C4-2B (cell line): ENCODE data around the gene AGAP1.

Source experiments
- CTCF ChIP-seq: fragments of 450-650 bp; conservative IDR thresholded peaks from 2 replicates; pipeline ENCODE4 v1.5.1; 2017; ENCODE audit warnings: mild to moderate bottlenecking
- ZFX ChIP-seq: fragments of 450-650 bp; IDR thresholded peaks from 2 replicates; pipeline ENCODE4 v1.6.1; 2017

DNA sequence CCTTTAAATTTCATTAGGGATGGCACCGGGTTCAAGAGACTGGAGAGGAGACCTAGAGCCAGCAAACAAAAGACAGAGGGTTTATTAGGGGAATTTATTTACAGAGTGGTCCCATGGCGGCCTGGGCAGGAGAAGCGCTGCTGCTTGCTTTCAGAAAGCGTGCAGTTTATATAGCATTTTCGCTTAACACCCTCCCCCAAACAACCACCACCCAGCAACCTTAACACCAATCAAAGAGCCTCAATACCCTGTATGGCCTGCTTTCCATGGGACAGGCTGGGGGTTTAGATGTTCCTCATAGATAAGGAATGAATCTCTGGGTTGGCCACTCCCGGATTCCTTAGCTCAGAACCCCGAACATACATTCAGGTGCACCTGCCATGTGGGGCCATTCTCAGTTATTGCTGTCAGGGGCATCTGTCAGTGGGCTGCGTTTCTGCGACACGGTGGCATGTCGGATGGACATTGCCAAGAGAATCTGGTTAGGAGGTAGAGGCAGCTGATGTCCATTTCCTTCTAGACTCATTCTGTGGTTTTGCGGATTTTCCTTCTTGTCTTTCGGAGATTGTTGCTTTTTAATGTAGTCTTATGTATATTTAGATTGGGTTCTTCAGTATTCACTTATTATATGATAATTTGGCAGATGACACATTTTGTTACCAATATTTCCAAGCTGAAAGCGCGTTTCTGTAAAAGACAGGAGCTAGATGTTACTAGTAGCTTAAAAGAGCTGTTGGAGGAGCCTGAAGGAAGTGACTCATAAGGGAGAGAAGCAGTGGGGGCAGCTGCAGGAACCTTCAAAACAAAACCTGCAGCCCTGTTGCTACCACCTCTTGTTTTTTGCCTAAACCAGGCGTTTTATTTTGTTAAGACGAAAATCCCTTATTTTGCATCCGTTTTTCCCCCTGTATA is 7.2 kb downstream of the AGAP1 start:
- no peak for TF ChIP-seq CTCF
- no peak for TF ChIP-seq ZFX
